ENCODE data around the gene GBP1. TPM values are rescaled to one million over a fixed set of nuclear protein-coding genes. Genes with fewer than 3 reads are reported as not detected.
"Not testable (repeated sequence)": the region's sequence is repeated elsewhere in the genome, so short reads cannot be mapped to it uniquely, and the experiment has no call there.

Gene GBP1
- total RNA-seq, 2 donors from 2014 or later = 9.1 to 13.9 TPM

- TF ChIP-seq POLR2A (IDR thresholded peaks at IDR 0.05) = no peak
- TF ChIP-seq POLR2AphosphoS5 (IDR thresholded peaks at IDR 0.05) = no peak
- no peak for TF ChIP-seq CTCF (IDR thresholded peaks at IDR 0.05)
- no peaks in the 10 kb centered on the region for H3K4me1 ChIP-seq (replicated peaks)
- WGBS = 94% methylated on average over 5 of the region's 5 CpGs
- DNase-seq (ENCODE audit: low spot score) = no peak
- H3K9me3 ChIP-seq = no peaks in the 10 kb centered on the region
- H3K36me3 ChIP-seq = no peaks in the 10 kb centered on the region
- intact Hi-C loops (cut with DNase I) = no loop called here
- no peaks in the 10 kb centered on the region for H3K27me3 ChIP-seq (replicated peaks; ENCODE audit: insufficient read depth)
- H3K27ac ChIP-seq = no peak overlapping the region
- H3K4me3 ChIP-seq = no peak overlapping the region
Measured at GRCh38 chr1:89060091-89060490, 4.9 kb downstream of the GBP1 start.

- WGBS = 74% methylated on average over 1 of the region's 1 CpG
- H3K4me1 ChIP-seq (replicated peaks) = no peaks in the 10 kb centered on the region
- H3K4me3 ChIP-seq = no peak overlapping the region
- no peaks in the 10 kb centered on the region for H3K36me3 ChIP-seq
- intact Hi-C loops (cut with DNase I) = no loop called here
- TF ChIP-seq POLR2AphosphoS5 (IDR thresholded peaks at IDR 0.05) (no peak), POLR2A (IDR thresholded peaks at IDR 0.05) (no peak), CTCF (IDR thresholded peaks at IDR 0.05) (no peak)
- no peak for DNase-seq (ENCODE audit: low spot score)
- no peak overlapping the region for H3K27ac ChIP-seq
- no peaks in the 10 kb centered on the region for H3K9me3 ChIP-seq
- H3K27me3 ChIP-seq (replicated peaks; ENCODE audit: insufficient read depth) = no peaks in the 10 kb centered on the region
Measured at GRCh38 chr1:89051955-89052312, 13.1 kb downstream of the GBP1 start.

GRCh38 chr1:89051300-89051954 is 13.6 kb downstream of the GBP1 start:
- H3K4me3 ChIP-seq = no peak overlapping the region
- no peak overlapping the region for H3K27ac ChIP-seq
- no peak for DNase-seq (ENCODE audit: low spot score)
- intact Hi-C loops (cut with DNase I) = no loop called here
- 93% methylated on average over 9 of the region's 9 CpGs for WGBS
- H3K27me3 ChIP-seq (replicated peaks; ENCODE audit: insufficient read depth) = no peaks in the 10 kb centered on the region
- no peaks in the 10 kb centered on the region for H3K36me3 ChIP-seq
- H3K9me3 ChIP-seq = no peaks in the 10 kb centered on the region
- no peaks in the 10 kb centered on the region for H3K4me1 ChIP-seq (replicated peaks)
- TF ChIP-seq POLR2AphosphoS5 (IDR thresholded peaks at IDR 0.05) (no peak), POLR2A (IDR thresholded peaks at IDR 0.05) (no peak), CTCF (IDR thresholded peaks at IDR 0.05) (no peak)

- DNase-seq (ENCODE audit: low spot score) = no peak
- Histone ChIP-seq H3K36me3 (no peaks in the 10 kb centered on the region), H3K9me3 (no peaks in the 10 kb centered on the region), H3K27me3 (replicated peaks; ENCODE audit: insufficient read depth) (no peaks in the 10 kb centered on the region), H3K27ac (no peak overlapping the region), H3K4me1 (replicated peaks) (no peaks in the 10 kb centered on the region), H3K4me3 (no peak overlapping the region)
- 98% methylated on average over 11 of the region's 11 CpGs for WGBS
- TF ChIP-seq POLR2A (IDR thresholded peaks at IDR 0.05) (no peak), CTCF (IDR thresholded peaks at IDR 0.05) (no peak), POLR2AphosphoS5 (IDR thresholded peaks at IDR 0.05) (no peak)
- intact Hi-C loops (cut with DNase I) = no loop called here
Measured at GRCh38 chr1:89050649-89051033, 14.4 kb downstream of the GBP1 start.

GRCh38 chr1:89049901-89050648 is 14.9 kb downstream of the GBP1 start:
- H3K9me3 ChIP-seq; H3K27me3 ChIP-seq (replicated peaks; ENCODE audit: insufficient read depth); H3K4me1 ChIP-seq (replicated peaks); H3K36me3 ChIP-seq; intact Hi-C loops (cut with DNase I); DNase-seq (ENCODE audit: low spot score); H3K4me3 ChIP-seq: not testable (repeated sequence)
- 41% methylated on average over 9 of the region's 9 CpGs for WGBS
- H3K27ac ChIP-seq = peak overlapping the region; percentile 16 to 38

GRCh38 chr1:89049187-89049586 is 15.8 kb downstream of the GBP1 start:
- H3K4me3 ChIP-seq; H3K9me3 ChIP-seq; H3K27me3 ChIP-seq (replicated peaks; ENCODE audit: insufficient read depth); DNase-seq (ENCODE audit: low spot score); H3K4me1 ChIP-seq (replicated peaks); intact Hi-C loops (cut with DNase I); H3K36me3 ChIP-seq: not testable (repeated sequence)
- 58% methylated on average over 2 of the region's 4 CpGs for WGBS
- peak overlapping the region; percentile 16 to 38 for H3K27ac ChIP-seq
